Spleen (tissue), 7 donors: Measurements from ENCODE around the gene CYP39A1.

Experiments used
- CTCF ChIP-seq, 11 experiments: fragments of 200-600 bp in 7 of 11; fragments of 450-650 bp in 4 of 11; sonication (generic) in 4 of 11; IDR thresholded peaks in 8 of 11; conservative IDR thresholded peaks in 3 of 11; 1 replicate in 7 of 11; 2 replicates in 4 of 11; pipeline versions ENCODE4 v1.4.0 to v1.8.0; 2016 to 2021; ENCODE audit warnings: antibody characterized with exemption in 11 of 11, inconsistent platforms in 4 of 11, mild to moderate bottlenecking in 1 of 11
- POLR2A ChIP-seq, 3 donors: fragments of 450-650 bp; IDR thresholded peaks; one replicate each; pipeline ENCODE4 v1.5.1; 2017; ENCODE audit warnings: antibody characterized with exemption in 3 of 3, mild to moderate bottlenecking in 1 of 3
- POLR2AphosphoS5 ChIP-seq, 3 donors: sonication (generic); formaldehyde crosslinking; IDR thresholded peaks; one replicate each; pipeline ENCODE4 v1.5.1; 2017; ENCODE audit warnings: antibody characterized with exemption in 3 of 3
- donor health status: DM: no; HTN: no; CAD: no; lungs with moderate emphysema.
- donor health status: DM: no; HTN: no; CAD: no.
- donor health status: DM: no; HTN: no; CAD: no.

GRCh38 chr6:46637933-46638332, 14.7 kb downstream of the CYP39A1 start:
- no peak for TF ChIP-seq POLR2A (IDR thresholded peaks at IDR 0.05)
- TF ChIP-seq CTCF (IDR thresholded peaks at IDR 0.05 in 8 of 11, conservative IDR thresholded peaks at IDR 0.05 in 3 of 11) = no peak
- TF ChIP-seq POLR2AphosphoS5 (IDR thresholded peaks at IDR 0.05) = no peak
